ENCODE results near the gene RHBDD1.

- TF ChIP-seq CTCF (IDR thresholded peaks at IDR 0.05; ENCODE audit: low read length) (no peak), EZH2 (IDR thresholded peaks at IDR 0.05; ENCODE audit: borderline replicate concordance, low read length) (no peak)
Observed at GRCh38 chr2:226796012-226796839, 39.6 kb upstream of the RHBDD1 start.
